Stimulated activated CD4-positive, alpha-beta T cell treated with anti-CD3 and anti-CD28 coated beads, Interleukin-15, amount 100 ng/mL, for 48 hours (primary cell): Measurements from ENCODE around the gene NODAL.

ENCODE experiments used
- DNase-seq, 2 donors: peaks; one replicate each; pipeline ENCODE4 v3.0.0-alpha.2; 2020; ENCODE audit warnings: low read depth in 2 of 2

Gene NODAL

GRCh38 chr10:70462349-70462984, 21.0 kb upstream of the NODAL start:
- DNase-seq = no peak

GRCh38 chr10:70461397-70462348, 20.2 kb upstream of the NODAL start:
- DNase-seq = peak in 1 of 2 donors; percentile 39

GRCh38 chr10:70459774-70460490, 18.5 kb upstream of the NODAL start:
- DNase-seq = no peak

GRCh38 chr10:70459061-70459773, 17.7 kb upstream of the NODAL start:
- DNase-seq = no peak

GRCh38 chr10:70458329-70459060, 17.0 kb upstream of the NODAL start:
- peak in 1 of 2 donors; percentile 52 for DNase-seq

- DNase-seq = no peak
Observed at GRCh38 chr10:70457759-70458305, 16.4 kb upstream of the NODAL start.

GRCh38 chr10:70456164-70456563, 14.7 kb upstream of the NODAL start:
- DNase-seq = no peak

GRCh38 chr10:70455213-70455630, 13.7 kb upstream of the NODAL start:
- DNase-seq = no peak

GRCh38 chr10:70448236-70448635, 6.8 kb upstream of the NODAL start:
- no peak for DNase-seq

GRCh38 chr10:70445718-70446657, 4.5 kb upstream of the NODAL start:
- DNase-seq = no peak

GRCh38 chr10:70444744-70445143, 3.3 kb upstream of the NODAL start:
- DNase-seq = no peak

GRCh38 chr10:70442332-70442988, 979 bp upstream of the NODAL start:
- no peak for DNase-seq

GRCh38 chr10:70441895-70442309, 421 bp upstream of the NODAL start:
- DNase-seq = no peak

GRCh38 chr10:70440296-70441160, 953 bp downstream of the NODAL start:
- no peak for DNase-seq

GRCh38 chr10:70437721-70438120, 3.8 kb downstream of the NODAL start:
- DNase-seq = no peak

- no peak for DNase-seq
Observed at GRCh38 chr10:70435241-70436085, 6.0 kb downstream of the NODAL start.
